Body of pancreas (tissue), 4 donors: ENCODE measurements around the gene GLI3.

Experiments used
- POLR2A ChIP-seq, 3 donors: fragments of 450-650 bp; IDR thresholded peaks; one replicate each; pipeline ENCODE4 v1.6.1; 2016; ENCODE audit warnings: antibody characterized with exemption in 3 of 3, mild to moderate bottlenecking in 2 of 3
- TF ChIP-seq, protein P1 (sequence below), 7 experiments: fragments of 450-650 bp in 4 of 7; fragments of 200-600 bp in 3 of 7; sonication (generic) in 3 of 7; IDR thresholded peaks; one replicate each; pipeline ENCODE4 v1.5.1; 2016 to 2019; ENCODE audit warnings: antibody characterized with exemption in 7 of 7

DNA sequence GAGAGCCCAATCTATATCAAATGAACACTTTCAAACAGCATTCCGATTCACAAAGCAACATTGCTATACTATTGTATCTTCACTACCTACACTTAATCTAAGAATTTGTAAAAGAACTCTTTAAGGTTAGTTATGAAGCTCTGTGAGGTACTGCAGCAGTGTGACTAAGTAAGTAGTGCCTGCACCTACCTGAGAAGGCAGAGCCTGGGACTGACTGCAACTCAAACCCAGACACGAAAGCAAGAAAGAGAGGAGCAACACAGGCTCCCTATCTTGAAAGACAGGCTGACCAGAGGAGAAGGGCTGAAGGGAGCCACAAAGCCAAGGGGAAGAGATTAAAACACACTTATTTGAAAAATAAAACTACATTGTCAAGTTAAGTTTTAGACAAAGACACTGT is 160.1 kb downstream of the GLI3 start:
- TF ChIP-seq, protein P1, sequence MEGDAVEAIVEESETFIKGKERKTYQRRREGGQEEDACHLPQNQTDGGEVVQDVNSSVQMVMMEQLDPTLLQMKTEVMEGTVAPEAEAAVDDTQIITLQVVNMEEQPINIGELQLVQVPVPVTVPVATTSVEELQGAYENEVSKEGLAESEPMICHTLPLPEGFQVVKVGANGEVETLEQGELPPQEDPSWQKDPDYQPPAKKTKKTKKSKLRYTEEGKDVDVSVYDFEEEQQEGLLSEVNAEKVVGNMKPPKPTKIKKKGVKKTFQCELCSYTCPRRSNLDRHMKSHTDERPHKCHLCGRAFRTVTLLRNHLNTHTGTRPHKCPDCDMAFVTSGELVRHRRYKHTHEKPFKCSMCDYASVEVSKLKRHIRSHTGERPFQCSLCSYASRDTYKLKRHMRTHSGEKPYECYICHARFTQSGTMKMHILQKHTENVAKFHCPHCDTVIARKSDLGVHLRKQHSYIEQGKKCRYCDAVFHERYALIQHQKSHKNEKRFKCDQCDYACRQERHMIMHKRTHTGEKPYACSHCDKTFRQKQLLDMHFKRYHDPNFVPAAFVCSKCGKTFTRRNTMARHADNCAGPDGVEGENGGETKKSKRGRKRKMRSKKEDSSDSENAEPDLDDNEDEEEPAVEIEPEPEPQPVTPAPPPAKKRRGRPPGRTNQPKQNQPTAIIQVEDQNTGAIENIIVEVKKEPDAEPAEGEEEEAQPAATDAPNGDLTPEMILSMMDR (IDR thresholded peaks at IDR 0.05) = no peak
- no peak for TF ChIP-seq POLR2A (IDR thresholded peaks at IDR 0.05)
